OCI-LY7 (cell line): ENCODE results near the gene MYH10. TPM values are rescaled to one million over a fixed set of nuclear protein-coding genes. Genes with fewer than 3 reads are reported as not detected.

Experiments
- BruUV-seq: library from RNA; stranded (reverse); fragments of 400-500 nt; replicated peaks from 2 replicates; lab custom pipeline; 2021; lab: Mats Ljungman, UMichigan
- CTCF ChIA-PET: fragments of 300-600 bp; sonication (Branson Sonifier 250); formaldehyde crosslinking; loops from one replicate; lab custom pipeline; 2022; ENCODE audit warnings: antibody characterized with exemption; ENCODE audit not compliant: unreplicated experiment; lab: Charles Lee
- POLR2A ChIA-PET: fragments of 300-600 bp; sonication (Branson Sonifier 250); formaldehyde crosslinking; loops from one replicate; lab custom pipeline; 2022; ENCODE audit warnings: antibody characterized with exemption; lab: Charles Lee
- DNase-seq: peaks from one replicate; pipeline ENCODE4 v3.0.0-alpha.2; 2015; ENCODE audit warnings: low spot score
- H2AFZ ChIP-seq: fragments of 200-600 bp; sonication (generic), shearing (Covaris generic); 2 replicates; pipeline ENCODE4 v1.6.1; 2014; ENCODE audit warnings: mild to moderate bottlenecking, antibody characterized with exemption, low read length, moderate library complexity
- H3K27ac ChIP-seq: fragments of 200-600 bp; sonication (generic); 2 replicates; pipeline ENCODE4 v1.5.1; 2014; ENCODE audit warnings: mixed run types, low read depth, mild to moderate bottlenecking, moderate library complexity, low read length, inconsistent platforms; ENCODE audit not compliant: poor library complexity, severe bottlenecking
- H3K36me3 ChIP-seq: fragments of 200-600 bp; sonication (generic); 2 replicates; pipeline ENCODE4 v1.6.1; 2014; ENCODE audit warnings: mild to moderate bottlenecking, antibody characterized with exemption, low read length, moderate library complexity, mixed read lengths; ENCODE audit not compliant: insufficient read depth
- H3K4me1 ChIP-seq: fragments of 200-600 bp; sonication (generic); 2 replicates; pipeline ENCODE4 v1.5.1; 2014; ENCODE audit warnings: mild to moderate bottlenecking, low read length; ENCODE audit not compliant: insufficient read depth, poor library complexity, severe bottlenecking
- H3K4me2 ChIP-seq: fragments of 200-600 bp; sonication (generic); 2 replicates; pipeline ENCODE4 v1.6.1; 2014; ENCODE audit warnings: mild to moderate bottlenecking, low read length
- H3K4me3 ChIP-seq: fragments of 200-600 bp; sonication (generic); 2 replicates; pipeline ENCODE4 v1.5.1; 2014; ENCODE audit warnings: mild to moderate bottlenecking, low read depth, low read length; ENCODE audit not compliant: poor library complexity, severe bottlenecking
- H3K79me2 ChIP-seq: fragments of 200-600 bp; sonication (generic); 2 replicates; pipeline ENCODE4 v1.6.1; 2016; ENCODE audit warnings: low read depth, mild to moderate bottlenecking, low read length, moderate library complexity, mixed read lengths; ENCODE audit not compliant: insufficient read depth
- H3K9me2 ChIP-seq: fragments of 200-600 bp; sonication (generic); 2 replicates; pipeline ENCODE4 v1.6.1; 2016; ENCODE audit warnings: mild to moderate bottlenecking, low read length, mixed read lengths; ENCODE audit not compliant: insufficient read depth
- H3K9me3 ChIP-seq: fragments of 200-600 bp; sonication (generic); 2 replicates; pipeline ENCODE4 v1.6.1; 2014; ENCODE audit warnings: mild to moderate bottlenecking, mixed run types, low read length, mixed read lengths
- H4K20me1 ChIP-seq: fragments of 200-600 bp; sonication (generic); 2 replicates; pipeline ENCODE4 v1.6.1; 2014; ENCODE audit warnings: mild to moderate bottlenecking, antibody characterized with exemption, low read length, moderate library complexity, mixed read lengths; ENCODE audit not compliant: insufficient read depth
- CTCF ChIP-seq: fragments of 200-600 bp; sonication (generic); conservative IDR thresholded peaks from 2 replicates; pipeline ENCODE4 v1.5.1; 2014; ENCODE audit warnings: mild to moderate bottlenecking, antibody characterized with exemption, low read length, moderate library complexity, mixed read lengths
- EZH2phosphoT487 ChIP-seq: fragments of 200-600 bp; sonication (generic); IDR thresholded peaks from 2 replicates; pipeline ENCODE4 v1.6.1; 2018; ENCODE audit warnings: low read depth, borderline replicate concordance, mild to moderate bottlenecking, mixed run types, antibody characterized with exemption, low read length, moderate library complexity, mixed read lengths
- intact Hi-C: fragments of 100-400 bp; cut with micrococcal nuclease; formaldehyde crosslinking; loops from one replicate; pipeline ENCODE4 v1.10.0; 2022; ENCODE audit not compliant: unreplicated experiment
- total RNA-seq, 2 experiments: library from RNA; depleted of rRNA in 1 of 2; stranded (reverse); fragments of >200 nt in 1 of 2; shearing (Covaris generic) in 1 of 2; gene quantifications; 2 replicates each; pipeline ENCODE4 v1.2.3, GENCODE V29; 2014 to 2022

MYH10 gene
- total RNA-seq, 2 experiments from 2014 or later = 41.9 to 60.4 TPM

GRCh38 chr17:8659758-8660410 is 29.4 kb upstream of the MYH10 start:
- CTCF ChIA-PET = no interaction called here
- DNase-seq = no peak
- Histone ChIP-seq H3K27ac (no peak overlapping the region), H2AFZ (no peak overlapping the region), H3K4me3 (no peak overlapping the region), H3K4me1 (no peaks in the 10 kb centered on the region), H4K20me1 (no peaks in the 10 kb centered on the region), H3K79me2 (no peaks in the 10 kb centered on the region), H3K36me3 (no peaks in the 10 kb centered on the region), H3K9me3 (no peaks in the 10 kb centered on the region), H3K4me2 (no peak overlapping the region), H3K9me2 (no peaks in the 10 kb centered on the region)
- POLR2A ChIA-PET = interaction anchor here (0.6 kb wide), 1 partner anchor 174 kb away, joined by 3 read pairs; no protein-coding TSS in a partner anchor
- intact Hi-C loops = no loop called here
- TF ChIP-seq EZH2phosphoT487 (no peak), CTCF (no peak)
- no TSS peak for BruUV-seq

GRCh38 chr17:8658810-8659209 is 28.3 kb upstream of the MYH10 start:
- DNase-seq = no peak
- intact Hi-C loops = no loop called here
- H3K27ac ChIP-seq = no peak overlapping the region
- CTCF ChIA-PET = no interaction called here
- H3K36me3 ChIP-seq = no peaks in the 10 kb centered on the region
- no peaks in the 10 kb centered on the region for H3K4me1 ChIP-seq
- H3K4me2 ChIP-seq = no peak overlapping the region
- H3K9me2 ChIP-seq = no peaks in the 10 kb centered on the region
- TF ChIP-seq EZH2phosphoT487 (no peak), CTCF (no peak)
- no peaks in the 10 kb centered on the region for H3K9me3 ChIP-seq
- no peak overlapping the region for H3K4me3 ChIP-seq
- POLR2A ChIA-PET = no interaction called here
- no TSS peak for BruUV-seq
- no peaks in the 10 kb centered on the region for H3K79me2 ChIP-seq
- no peak overlapping the region for H2AFZ ChIP-seq
- H4K20me1 ChIP-seq = no peaks in the 10 kb centered on the region

GRCh38 chr17:8656693-8657092 is 26.2 kb upstream of the MYH10 start:
- TF ChIP-seq CTCF = no peak
- TF ChIP-seq EZH2phosphoT487 = no peak

More at GRCh38 chr17:8656693-8657092, 26.2 kb upstream of the MYH10 start:
- intact Hi-C loops = no loop called here
- Histone ChIP-seq H3K4me1 (no peaks in the 10 kb centered on the region), H3K9me3 (no peaks in the 10 kb centered on the region), H4K20me1 (no peaks in the 10 kb centered on the region), H3K4me3 (no peak overlapping the region), H3K79me2 (no peaks in the 10 kb centered on the region), H3K4me2 (no peak overlapping the region), H2AFZ (no peak overlapping the region), H3K36me3 (no peaks in the 10 kb centered on the region), H3K9me2 (no peaks in the 10 kb centered on the region), H3K27ac (no peak overlapping the region)
- ChIA-PET POLR2A (no interaction called here), CTCF (no interaction called here)
- no TSS peak for BruUV-seq
- no peak for DNase-seq
